GM10248 (cell line): ENCODE results near the gene WIZ.

ENCODE experiments used
- CTCF ChIA-PET: fragments of 300-600 bp; sonication (Branson Sonifier 250); formaldehyde crosslinking; extraction: SDS; loops from one replicate; lab custom pipeline; 2021; ENCODE audit warnings: antibody characterized with exemption; lab: Yijun Ruan, JAX
- POLR2A ChIA-PET: fragments of 350-650 bp; sonication (Branson Sonifier 250); formaldehyde crosslinking; extraction: SDS; loops from one replicate; lab custom pipeline; 2020; ENCODE audit warnings: antibody characterized with exemption; lab: Yijun Ruan, JAX
- DNase-seq: peaks from one replicate; pipeline ENCODE4 v3.0.0; 2012; ENCODE audit errors: extremely low spot score
- CTCF ChIP-seq: IDR thresholded peaks from 2 replicates; pipeline ENCODE4 v1.5.1; 2012; ENCODE audit warnings: mild to moderate bottlenecking, low read depth; ENCODE audit errors: extremely low read depth, missing control alignments, control extremely low read depth

The WIZ gene

GRCh38 chr19:15437355-15438123, 12.2 kb downstream of the WIZ start:
- TF ChIP-seq CTCF = no peak
- ChIA-PET CTCF (interaction anchor here (2.8 kb wide), 1 partner anchor 18 kb away, joined by 10 read pairs; the partner anchor contains the start of gene AKAP8L), POLR2A (no interaction called here)
- no peak for DNase-seq

- DNase-seq = no peak
- CTCF ChIA-PET = interaction anchor here (0.8 to 2.8 kb wide), 3 partner anchors 11 to 117 kb away, joined by 3 to 10 read pairs (median 3); partner anchors contain the start of gene AKAP8L
- POLR2A ChIA-PET = interaction anchor here (0.6 kb wide), 1 partner anchor 8 kb away, joined by 3 read pairs; no protein-coding TSS in a partner anchor
- TF ChIP-seq CTCF = no peak
These were observed 13.0 kb downstream of the WIZ start for GRCh38 chr19:15436826-15437110.

GRCh38 chr19:15436012-15436825, 13.5 kb downstream of the WIZ start:
- no peak for TF ChIP-seq CTCF
- DNase-seq = no peak
- ChIA-PET POLR2A (interaction anchor here (0.6 kb wide), 1 partner anchor 8 kb away, joined by 3 read pairs; no protein-coding TSS in a partner anchor), CTCF (interaction anchor here (0.8 to 2.8 kb wide), 4 partner anchors 11 to 119 kb away, joined by 3 to 10 read pairs (median 4); partner anchors contain the start of gene AKAP8L)

- CTCF ChIA-PET = interaction anchor here (0.8 to 2.0 kb wide), 5 partner anchors 14 to 53 kb away, joined by 3 to 15 read pairs (median 3); partner anchors contain the start of gene AKAP8L
- POLR2A ChIA-PET = no interaction called here
- no peak for DNase-seq
- TF ChIP-seq CTCF = no peak
These were observed 16.2 kb downstream of the WIZ start for GRCh38 chr19:15433519-15434069.

- TF ChIP-seq CTCF = no peak
- peak; percentile 98 for DNase-seq
- POLR2A ChIA-PET = interaction anchor here (0.6 kb wide), 2 partner anchors 225 to 237 kb away, joined by 3 to 4 read pairs; no protein-coding TSS in a partner anchor
- CTCF ChIA-PET = interaction anchor here (0.8 to 2.0 kb wide), 4 partner anchors 14 to 34 kb away, joined by 3 to 15 read pairs (median 4); partner anchors contain the start of gene AKAP8L
These were observed 16.9 kb downstream of the WIZ start for GRCh38 chr19:15432629-15433518.
